A673 (cell line): ENCODE data around the gene BATF. TPM values are rescaled to one million over a fixed set of nuclear protein-coding genes. Genes with fewer than 3 reads are reported as not detected.

Source experiments
- BruUV-seq: library from RNA; stranded (reverse); fragments of 400-500 nt; replicated peaks from 2 replicates; lab custom pipeline; 2021; lab: Mats Ljungman, UMichigan
- CTCF ChIA-PET: fragments of 300-600 bp; sonication (Branson Sonifier 250); formaldehyde crosslinking; loops from one replicate; lab custom pipeline; 2022; ENCODE audit warnings: antibody characterized with exemption; lab: Charles Lee
- POLR2A ChIA-PET: fragments of 300-600 bp; sonication (Branson Sonifier 250); formaldehyde crosslinking; loops from one replicate; lab custom pipeline; 2022; ENCODE audit warnings: antibody characterized with exemption; ENCODE audit not compliant: low non-redundant PET; lab: Charles Lee
- DNase-seq: peaks from one replicate; pipeline ENCODE4 v3.0.0-alpha.2; 2015; ENCODE audit warnings: low spot score
- H3K27ac ChIP-seq: fragments of 200-600 bp; sonication (generic); 2 replicates; pipeline ENCODE4 v1.5.1; 2016; ENCODE audit warnings: mixed run types, low read depth, mild to moderate bottlenecking, mixed read lengths, antibody characterized with exemption, low read length; ENCODE audit not compliant: poor library complexity, severe bottlenecking
- H3K27me3 ChIP-seq: fragments of 200-600 bp; sonication (generic); replicated peaks from 2 replicates; pipeline ENCODE4 v1.6.1; 2017; ENCODE audit warnings: mixed run types, low read depth, mild to moderate bottlenecking, mixed read lengths, antibody characterized with exemption, low read length; ENCODE audit not compliant: insufficient read depth, poor library complexity
- H3K36me3 ChIP-seq: fragments of 200-600 bp; sonication (generic); 2 replicates; pipeline ENCODE4 v1.6.1; 2016; ENCODE audit warnings: mixed run types, mild to moderate bottlenecking, mixed read lengths, antibody characterized with exemption, low read length; ENCODE audit not compliant: insufficient read depth, poor library complexity, severe bottlenecking
- H3K4me1 ChIP-seq: fragments of 200-600 bp; sonication (generic); 2 replicates; pipeline ENCODE4 v1.6.1; 2017; ENCODE audit warnings: mixed run types, mild to moderate bottlenecking, mixed read lengths, antibody characterized with exemption, low read length; ENCODE audit not compliant: insufficient read depth, poor library complexity, severe bottlenecking
- H3K4me3 ChIP-seq: fragments of 200-600 bp; sonication (generic); 2 replicates; pipeline ENCODE4 v1.5.1; 2016; ENCODE audit warnings: low read depth, mixed run types, mild to moderate bottlenecking, mixed read lengths, low read length; ENCODE audit not compliant: poor library complexity, severe bottlenecking
- H3K9me3 ChIP-seq: fragments of 200-600 bp; sonication (generic); 2 replicates; pipeline ENCODE4 v1.6.1; 2016; ENCODE audit warnings: mixed run types, low read depth, mild to moderate bottlenecking, mixed read lengths, antibody characterized with exemption, low read length; ENCODE audit not compliant: poor library complexity, severe bottlenecking
- CTCF ChIP-seq: fragments of 300-800, 200-600 bp; sonication (generic); conservative IDR thresholded peaks from 2 replicates; pipeline ENCODE4 v1.5.1; 2017; ENCODE audit warnings: low read depth, mild to moderate bottlenecking, antibody characterized with exemption, low read length, moderate library complexity, mixed read lengths
- EZH2 ChIP-seq: fragments of 200-600 bp; sonication (generic); IDR thresholded peaks from 2 replicates; pipeline ENCODE4 v1.6.1; 2017; ENCODE audit warnings: borderline replicate concordance, low read depth, mild to moderate bottlenecking, mixed read lengths, antibody characterized with exemption, low read length; ENCODE audit not compliant: poor library complexity, severe bottlenecking
- intact Hi-C: fragments of 100-400 bp; cut with micrococcal nuclease; formaldehyde crosslinking; loops from one replicate; pipeline ENCODE4 v1.10.0; 2022; ENCODE audit not compliant: unreplicated experiment
- total RNA-seq: library from RNA; stranded (reverse); gene quantifications from 2 replicates; pipeline ENCODE4 v1.2.3, GENCODE V29; 2021

The BATF gene
- total RNA-seq, 1 experiment from 2014 or later: not detected

DNA sequence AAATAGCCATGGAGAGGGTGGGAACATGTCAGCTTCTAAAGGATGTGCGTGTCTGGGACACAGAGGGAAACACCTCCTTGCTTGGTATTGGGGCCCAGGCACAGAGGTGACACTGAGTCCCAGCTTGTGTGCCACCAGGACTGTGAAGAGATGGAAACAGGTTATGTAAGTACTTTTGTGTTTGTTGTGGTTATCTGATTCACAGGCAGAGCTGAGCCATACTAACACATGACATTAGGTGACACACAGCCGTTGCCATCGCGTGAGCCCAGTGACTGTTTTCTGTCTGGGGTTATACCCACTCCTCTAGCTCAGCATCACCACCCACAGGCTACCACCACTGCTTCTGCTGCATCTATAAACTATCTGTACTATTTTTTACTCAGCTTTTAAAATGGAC lies 44.1 kb downstream of the BATF start:
- POLR2A ChIA-PET: no interaction called here
- Histone ChIP-seq H3K27ac (no peak overlapping the region), H3K4me1 (no peaks in the 10 kb centered on the region), H3K36me3 (no peaks in the 10 kb centered on the region), H3K4me3 (no peak overlapping the region), H3K9me3 (no peaks in the 10 kb centered on the region), H3K27me3 (peaks cover 15% of the 10 kb centered on the region)
- intact Hi-C loops: loop anchor here (10.0 kb wide), 1 partner anchor 442 kb away; the partner anchor contains the start of gene NEK9
- BruUV-seq: no TSS peak
- CTCF ChIA-PET: no interaction called here
- no peak for DNase-seq
- TF ChIP-seq EZH2: no peak
- TF ChIP-seq CTCF: no peak

DNA sequence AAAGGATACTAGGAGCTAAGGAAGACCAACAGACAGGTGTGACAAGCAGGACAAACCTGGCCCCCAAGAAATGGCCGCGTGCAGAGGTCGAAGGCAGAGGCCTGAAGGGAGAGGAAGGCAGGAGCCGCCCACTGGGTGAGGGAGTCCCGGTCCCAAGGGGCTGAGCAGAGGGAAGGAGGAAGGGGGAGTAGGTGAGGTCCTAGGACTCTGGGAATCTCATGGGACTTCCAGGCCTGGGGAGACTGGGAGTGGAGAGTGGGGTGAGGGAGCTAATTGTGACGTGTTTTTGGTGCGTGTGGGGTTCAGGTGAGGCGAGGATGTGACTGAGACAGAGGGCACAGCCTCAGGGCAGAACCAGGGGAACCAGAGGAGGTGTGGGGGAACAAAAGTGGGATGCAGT lies 44.5 kb downstream of the BATF start:
- Histone ChIP-seq H3K36me3 (no peaks in the 10 kb centered on the region), H3K4me1 (no peaks in the 10 kb centered on the region), H3K4me3 (no peak overlapping the region), H3K27ac (no peak overlapping the region), H3K27me3 (peaks cover 16% of the 10 kb centered on the region), H3K9me3 (no peaks in the 10 kb centered on the region)
- intact Hi-C loops: loop anchor here (10.0 kb wide), 1 partner anchor 442 kb away; the partner anchor contains the start of gene NEK9
- DNase-seq: no peak
- no peak for TF ChIP-seq CTCF
- TF ChIP-seq EZH2: no peak
- no TSS peak for BruUV-seq
- CTCF ChIA-PET: no interaction called here
- POLR2A ChIA-PET: no interaction called here

DNA sequence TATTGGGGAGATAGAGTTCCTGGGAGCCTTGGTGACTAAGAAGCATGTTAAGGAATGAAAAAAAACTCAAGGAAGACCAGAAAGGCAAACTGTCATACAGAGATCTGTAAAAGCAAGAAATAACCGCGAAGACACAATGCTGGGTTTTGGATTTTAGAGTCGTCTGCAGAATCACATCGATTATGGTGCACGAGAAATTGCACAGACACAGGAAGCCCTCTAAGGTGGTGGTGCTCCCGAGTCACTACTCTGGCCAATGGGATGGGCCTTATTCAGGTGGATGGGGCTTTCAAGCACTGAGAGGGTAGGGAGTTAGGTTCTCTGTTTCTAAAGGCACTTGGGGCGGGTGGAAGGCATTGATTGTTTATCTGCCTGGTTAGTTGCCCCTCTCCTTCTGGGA lies 45.9 kb downstream of the BATF start:
- Histone ChIP-seq H3K27ac (no peak overlapping the region), H3K4me1 (no peaks in the 10 kb centered on the region), H3K36me3 (no peaks in the 10 kb centered on the region), H3K9me3 (no peaks in the 10 kb centered on the region), H3K27me3 (peaks cover 16% of the 10 kb centered on the region), H3K4me3 (no peak overlapping the region)
- no TSS peak for BruUV-seq
- DNase-seq: no peak
- CTCF ChIA-PET: no interaction called here
- intact Hi-C loops: loop anchor here (10.0 kb wide), 1 partner anchor 443 kb away; the partner anchor contains the start of gene NEK9
- TF ChIP-seq EZH2 (no peak), CTCF (no peak)
- POLR2A ChIA-PET: no interaction called here
